T-helper 17 cell (primary cell): Measurements from ENCODE around the gene MBD1. TPM values are rescaled to one million over a fixed set of nuclear protein-coding genes. Genes with fewer than 3 reads are reported as not detected.
A peak's percentile ranks its signal among the peaks of the same experiment; 100 is the strongest.
"Not testable (repeated sequence)": the region's sequence is repeated elsewhere in the genome, so short reads cannot be mapped to it uniquely, and the experiment has no call there.

Source experiments
- ATAC-seq: fragments of 150-1000 bp; cut with Tn5 transposase; 2 replicates; pipeline ENCODE4 v1.10.0; 2021; ENCODE audit warnings: mild to moderate bottlenecking, moderate library complexity
- DNase-seq, 3 donors: peaks; one replicate each; pipeline versions ENCODE4 v3.0.0 to v3.0.0-alpha.2; 2020 to 2021
- H3K9me3 ChIP-seq: one replicate; pipeline ENCODE4 v1.7.0; 2013; ENCODE audit warnings: low read length, mild to moderate bottlenecking; ENCODE audit not compliant: control insufficient read depth, poor library complexity, severe bottlenecking
- H3K27ac Mint-ChIP-seq: one replicate; pipeline ENCODE4 v1.8.0; 2022; ENCODE audit warnings: mild to moderate bottlenecking, moderate library complexity, mixed read lengths
- H3K27me3 Mint-ChIP-seq: one replicate; pipeline ENCODE4 v1.8.0; 2022; ENCODE audit warnings: mixed read lengths
- H3K36me3 Mint-ChIP-seq: one replicate; pipeline ENCODE4 v1.8.0; 2022; ENCODE audit warnings: low read depth, mixed read lengths
- H3K4me1 Mint-ChIP-seq: one replicate; pipeline ENCODE4 v1.8.0; 2022; ENCODE audit warnings: mild to moderate bottlenecking, mixed read lengths
- H3K4me3 Mint-ChIP-seq: one replicate; pipeline ENCODE4 v1.8.0; 2022; ENCODE audit warnings: mild to moderate bottlenecking, moderate library complexity, mixed read lengths
- total RNA-seq, 4 donors: library from RNA in 2 of 4; stranded (reverse) in 2 of 4; gene quantifications; one replicate each; pipeline ENCODE4 v1.2.3 and lab custom pipeline; 2022 to 2026

Gene MBD1
- total RNA-seq, 2 donors from 2014 or later: 88.9 to 89.1 TPM

- no peaks in the 10 kb centered on the region for H3K9me3 ChIP-seq
- H3K27ac Mint-ChIP-seq: peak overlapping the region; percentile 61
- peaks cover 7% of the 10 kb centered on the region for H3K4me1 Mint-ChIP-seq
- peaks cover 37% of the 10 kb centered on the region for H3K27me3 Mint-ChIP-seq
- H3K4me3 Mint-ChIP-seq: peak overlapping the region; percentile 92
- ATAC-seq (no peak), DNase-seq (no peak)
- H3K36me3 Mint-ChIP-seq: no peaks in the 10 kb centered on the region
These were observed 26.0 kb upstream of the MBD1 start for GRCh38 chr18:50307400-50307737.

DNA sequence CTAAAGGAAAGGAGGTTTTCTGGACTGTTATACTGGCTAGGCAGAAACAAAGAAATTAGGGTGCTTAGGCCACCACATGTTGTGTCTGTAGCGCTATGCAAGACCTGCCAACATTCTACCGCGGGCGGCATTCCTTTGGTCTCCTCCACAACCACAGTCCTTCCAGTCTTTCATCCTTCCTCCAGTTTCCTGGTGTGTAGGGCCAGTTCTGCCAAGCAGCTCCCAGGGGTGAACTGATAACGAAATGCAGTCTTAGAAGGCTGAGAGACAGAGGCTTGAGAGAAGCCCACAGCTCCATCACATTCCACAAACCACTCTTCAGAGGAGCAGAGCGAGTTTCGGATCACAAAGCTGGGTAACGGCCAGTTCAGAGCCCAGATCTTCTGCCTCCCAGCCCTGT lies 25.6 kb upstream of the MBD1 start:
- H3K9me3 ChIP-seq: no peaks in the 10 kb centered on the region
- no peak overlapping the region for H3K27ac Mint-ChIP-seq
- peaks cover 39% of the 10 kb centered on the region for H3K27me3 Mint-ChIP-seq

DNA sequence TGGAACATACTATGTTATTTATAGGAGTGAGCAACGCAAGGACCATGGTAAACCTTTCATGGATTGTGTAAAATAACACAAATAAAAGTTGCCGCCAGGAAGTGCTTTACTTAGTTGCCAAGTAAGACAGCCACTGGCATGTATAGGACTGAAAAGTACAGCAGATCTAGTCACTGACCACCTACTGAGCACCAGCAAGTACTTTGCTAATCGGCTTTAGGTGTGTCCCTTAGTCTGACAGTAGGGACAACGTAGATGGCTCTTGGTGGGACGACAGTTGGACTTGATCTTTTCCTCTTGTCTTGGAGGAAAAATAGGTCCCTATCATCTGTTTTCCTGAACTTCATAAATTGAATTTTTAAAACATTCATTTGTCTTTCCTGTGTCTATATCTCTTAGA lies 19.8 kb upstream of the MBD1 start:
- H3K27ac Mint-ChIP-seq: no peak overlapping the region
- no peak overlapping the region for H3K4me3 Mint-ChIP-seq
- H3K9me3 ChIP-seq: no peaks in the 10 kb centered on the region
- H3K4me1 Mint-ChIP-seq: peaks cover 11% of the 10 kb centered on the region
- ATAC-seq (no peak), DNase-seq (no peak)
- peaks cover 53% of the 10 kb centered on the region for H3K27me3 Mint-ChIP-seq
- H3K36me3 Mint-ChIP-seq: no peaks in the 10 kb centered on the region

More for the DNA sequence above, 25.6 kb upstream of the MBD1 start:
- DNase-seq: no peak
- H3K4me1 Mint-ChIP-seq: peaks cover 7% of the 10 kb centered on the region
- ATAC-seq: no peak
- peak overlapping the region; percentile 92 for H3K4me3 Mint-ChIP-seq
- H3K36me3 Mint-ChIP-seq: no peaks in the 10 kb centered on the region

DNA sequence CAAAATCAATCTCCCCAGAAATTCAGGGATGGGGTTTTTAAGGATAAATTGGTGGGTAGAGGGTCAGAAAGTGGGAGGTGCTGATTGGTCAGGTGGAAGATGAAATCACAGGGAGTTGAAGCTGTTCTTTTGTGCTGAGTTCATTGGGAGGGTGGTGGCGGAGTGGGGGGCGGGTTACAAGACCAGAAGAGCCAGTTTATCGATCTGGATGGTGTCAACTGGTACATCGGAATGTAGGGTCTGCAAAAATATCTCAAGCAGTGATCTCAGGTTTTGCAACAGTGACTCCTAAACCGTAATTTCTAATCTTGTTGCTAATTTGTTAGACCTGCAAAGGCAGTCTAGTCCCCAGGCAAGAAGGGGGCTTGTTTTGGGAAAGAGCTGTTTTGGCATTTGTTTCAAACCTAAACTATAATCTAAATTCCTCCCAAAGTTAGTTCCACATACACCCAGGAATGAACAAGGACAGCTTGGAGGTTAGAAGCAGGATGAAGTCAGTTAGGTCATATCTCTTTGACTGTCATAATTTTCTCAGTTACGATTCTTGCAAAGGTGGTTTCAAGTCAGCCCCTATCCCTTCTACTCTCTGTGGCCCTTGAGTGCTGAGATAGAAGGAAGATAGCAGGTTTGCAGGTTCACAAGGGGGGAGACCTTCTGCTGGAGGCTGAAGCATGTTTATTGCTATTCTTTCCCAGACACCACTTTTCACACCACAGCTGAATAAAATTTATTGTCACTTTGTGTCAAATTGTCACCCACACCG lies 18.5 kb upstream of the MBD1 start:
- ATAC-seq: no peak
- Mint-ChIP-seq H3K27me3 (peaks cover 49% of the 10 kb centered on the region), H3K4me3 (no peak overlapping the region), H3K36me3 (no peaks in the 10 kb centered on the region), H3K27ac (no peak overlapping the region), H3K4me1 (peaks cover 11% of the 10 kb centered on the region)
- DNase-seq: no peak
- H3K9me3 ChIP-seq: no peaks in the 10 kb centered on the region

GRCh38 chr18:50298443-50299284 lies 17.3 kb upstream of the MBD1 start:
- no peak overlapping the region for H3K27ac Mint-ChIP-seq
- H3K4me1 Mint-ChIP-seq: peaks cover 11% of the 10 kb centered on the region
- DNase-seq (no peak), ATAC-seq (peak; percentile 5)
- no peaks in the 10 kb centered on the region for H3K9me3 ChIP-seq
- no peaks in the 10 kb centered on the region for H3K36me3 Mint-ChIP-seq
- H3K4me3 Mint-ChIP-seq: peak overlapping the region; percentile 81
- H3K27me3 Mint-ChIP-seq: peaks cover 46% of the 10 kb centered on the region

GRCh38 chr18:50297621-50298442 lies 16.5 kb upstream of the MBD1 start:
- H3K9me3 ChIP-seq: no peaks in the 10 kb centered on the region
- Mint-ChIP-seq H3K4me3 (peak overlapping the region; percentile 81), H3K27me3 (peaks cover 38% of the 10 kb centered on the region), H3K4me1 (peaks cover 10% of the 10 kb centered on the region), H3K27ac (no peak overlapping the region), H3K36me3 (no peaks in the 10 kb centered on the region)
- DNase-seq (peak in 1 of 3 donors; percentile 49), ATAC-seq (peak; percentile 94)

DNA sequence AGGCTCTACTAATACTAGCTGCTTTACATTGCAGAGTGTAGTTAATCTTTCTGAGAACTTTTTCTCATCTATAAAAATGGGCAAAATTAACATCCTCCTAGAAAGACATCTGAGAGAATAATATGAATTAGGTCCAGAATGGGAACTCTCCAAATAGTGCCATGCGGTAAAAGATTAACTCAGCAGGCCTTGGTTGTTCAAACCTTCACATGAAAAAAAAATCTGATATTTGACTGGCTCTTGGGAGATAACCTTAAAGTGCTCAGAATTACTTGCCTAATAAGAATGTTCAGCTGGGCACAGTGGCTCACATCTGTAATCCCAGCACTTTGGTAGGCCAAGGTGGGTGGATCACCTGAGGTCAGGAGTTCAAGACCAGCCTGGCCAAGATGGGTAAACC lies 11.7 kb upstream of the MBD1 start:
- H3K4me1 Mint-ChIP-seq: peaks cover 8% of the 10 kb centered on the region
- no peak for ATAC-seq
- H3K9me3 ChIP-seq: no peaks in the 10 kb centered on the region
- H3K27ac Mint-ChIP-seq: no peak overlapping the region
- peaks cover 10% of the 10 kb centered on the region for H3K27me3 Mint-ChIP-seq
- no peak overlapping the region for H3K4me3 Mint-ChIP-seq
- DNase-seq: no peak
- no peaks in the 10 kb centered on the region for H3K36me3 Mint-ChIP-seq

- H3K27ac Mint-ChIP-seq: peak overlapping the region; percentile 37
- H3K27me3 Mint-ChIP-seq: no peaks in the 10 kb centered on the region
- no peaks in the 10 kb centered on the region for H3K9me3 ChIP-seq
- DNase-seq (no peak), ATAC-seq (no peak)
- H3K4me3 Mint-ChIP-seq: peak overlapping the region; percentile 78
- peaks cover 23% of the 10 kb centered on the region for H3K4me1 Mint-ChIP-seq
- peaks cover 12% of the 10 kb centered on the region for H3K36me3 Mint-ChIP-seq
These were observed 7.8 kb upstream of the MBD1 start for GRCh38 chr18:50289108-50289443.

- Mint-ChIP-seq H3K4me1 (peaks cover 23% of the 10 kb centered on the region), H3K27ac (peak overlapping the region; percentile 99), H3K36me3 (peaks cover 15% of the 10 kb centered on the region), H3K4me3 (peak overlapping the region; percentile 100)
- H3K9me3 ChIP-seq, ATAC-seq, H3K27me3 Mint-ChIP-seq, DNase-seq: not testable (repeated sequence)
These were observed 7.2 kb upstream of the MBD1 start for GRCh38 chr18:50288348-50289107.

GRCh38 chr18:50287441-50288347 lies 6.4 kb upstream of the MBD1 start, which contains the start of gene CXXC1:
CXXC1 (minus strand) TSS chr18:50287692; CDS start chr18:50287589, 103 bp downstream.
- H3K4me1 Mint-ChIP-seq: peaks cover 29% of the 10 kb centered on the region
- no peaks in the 10 kb centered on the region for H3K9me3 ChIP-seq
- ATAC-seq: peak; percentile 90
- H3K27me3 Mint-ChIP-seq: no peaks in the 10 kb centered on the region
- H3K27ac Mint-ChIP-seq: peak within 1 kb of the TSS; percentile 99
- H3K36me3 Mint-ChIP-seq: peaks cover 18% of the 10 kb centered on the region
- H3K4me3 Mint-ChIP-seq: peak within 1 kb of the TSS; percentile 100
- peak; percentile 92 to 97 (median 96) for DNase-seq

DNA sequence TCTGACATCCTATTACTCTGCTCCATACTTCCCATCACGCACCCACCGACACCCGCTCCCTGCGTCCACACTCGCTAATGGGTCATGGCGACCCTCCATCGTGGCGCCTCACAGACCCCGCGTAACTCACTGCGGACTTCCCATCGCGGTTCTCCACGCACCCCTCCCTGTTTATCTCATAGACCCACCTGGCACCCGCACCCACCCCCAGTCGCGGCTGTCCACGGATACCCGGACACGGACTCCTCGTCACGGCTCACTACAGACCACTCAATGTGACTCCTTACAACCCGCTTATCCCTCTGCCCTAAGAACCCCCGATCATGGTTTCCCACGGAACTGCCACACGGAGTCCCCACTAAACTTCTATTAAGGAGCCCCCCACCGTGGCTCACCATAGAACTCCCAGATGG lies 5.7 kb upstream of the MBD1 start:
- DNase-seq: no peak
- no peak for ATAC-seq
- Mint-ChIP-seq H3K27ac (peak overlapping the region; percentile 99), H3K27me3 (no peaks in the 10 kb centered on the region), H3K4me3 (peak overlapping the region; percentile 100), H3K4me1 (peaks cover 31% of the 10 kb centered on the region), H3K36me3 (peaks cover 20% of the 10 kb centered on the region)
- H3K9me3 ChIP-seq: no peaks in the 10 kb centered on the region
